GM12864 (cell line): ENCODE results near the gene SPATA6L.

ENCODE experiments used
- DNase-seq: peaks from one replicate; pipeline ENCODE4 v3.0.0-alpha.2; 2011; ENCODE audit warnings: low read depth
- H3K4me3 ChIP-seq: 2 replicates; pipeline ENCODE4 v1.5.1; 2011; ENCODE audit warnings: mild to moderate bottlenecking, low read depth, low read length, control low read depth
- TF ChIP-seq, protein P1 (sequence below): IDR thresholded peaks from 2 replicates; pipeline ENCODE4 v1.5.1; 2011; ENCODE audit warnings: low read depth, mild to moderate bottlenecking, moderate library complexity, low read length, control low read depth, inconsistent platforms; ENCODE audit errors: missing control alignments

Gene SPATA6L

DNA sequence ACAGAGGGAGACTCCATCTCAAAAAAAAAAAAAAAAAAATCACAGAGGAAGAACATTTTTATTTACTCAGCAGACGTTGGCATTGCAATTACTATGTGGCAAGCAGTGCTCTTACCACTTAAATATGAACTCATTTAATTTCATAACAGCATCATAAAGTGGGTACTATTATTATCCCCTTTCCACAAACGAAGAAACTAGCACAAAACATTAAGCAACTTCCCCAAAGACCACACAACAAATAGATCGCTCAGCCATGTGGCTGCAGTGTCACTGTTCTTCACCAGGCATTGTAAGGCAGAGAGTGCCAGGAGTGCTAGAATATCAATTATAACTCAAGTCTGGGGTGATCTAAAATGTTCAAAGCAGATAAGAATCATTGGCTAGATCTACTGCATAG is 74.0 kb downstream of the SPATA6L start:
- TF ChIP-seq, protein P1, sequence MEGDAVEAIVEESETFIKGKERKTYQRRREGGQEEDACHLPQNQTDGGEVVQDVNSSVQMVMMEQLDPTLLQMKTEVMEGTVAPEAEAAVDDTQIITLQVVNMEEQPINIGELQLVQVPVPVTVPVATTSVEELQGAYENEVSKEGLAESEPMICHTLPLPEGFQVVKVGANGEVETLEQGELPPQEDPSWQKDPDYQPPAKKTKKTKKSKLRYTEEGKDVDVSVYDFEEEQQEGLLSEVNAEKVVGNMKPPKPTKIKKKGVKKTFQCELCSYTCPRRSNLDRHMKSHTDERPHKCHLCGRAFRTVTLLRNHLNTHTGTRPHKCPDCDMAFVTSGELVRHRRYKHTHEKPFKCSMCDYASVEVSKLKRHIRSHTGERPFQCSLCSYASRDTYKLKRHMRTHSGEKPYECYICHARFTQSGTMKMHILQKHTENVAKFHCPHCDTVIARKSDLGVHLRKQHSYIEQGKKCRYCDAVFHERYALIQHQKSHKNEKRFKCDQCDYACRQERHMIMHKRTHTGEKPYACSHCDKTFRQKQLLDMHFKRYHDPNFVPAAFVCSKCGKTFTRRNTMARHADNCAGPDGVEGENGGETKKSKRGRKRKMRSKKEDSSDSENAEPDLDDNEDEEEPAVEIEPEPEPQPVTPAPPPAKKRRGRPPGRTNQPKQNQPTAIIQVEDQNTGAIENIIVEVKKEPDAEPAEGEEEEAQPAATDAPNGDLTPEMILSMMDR, result no peak
- H3K4me3 ChIP-seq, result no peak overlapping the region
- no peak for DNase-seq

DNA sequence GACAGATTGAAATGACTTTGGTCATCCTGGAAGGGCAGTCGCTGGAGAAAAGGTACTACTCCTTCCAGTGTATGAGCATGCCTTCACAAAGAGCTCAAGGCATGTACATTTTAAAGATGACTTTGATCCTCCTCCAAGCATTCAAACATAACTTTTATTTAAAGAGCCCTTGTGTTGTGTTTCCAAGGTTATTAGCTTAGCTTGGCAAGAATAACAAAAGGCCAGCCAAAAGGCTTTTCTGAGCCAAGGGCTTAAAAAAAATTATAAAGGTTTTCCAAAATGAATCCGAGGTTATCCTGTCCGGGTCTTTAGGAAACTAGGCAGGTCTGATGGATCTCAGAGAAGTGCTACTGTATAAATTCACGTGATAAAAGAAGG is 75.2 kb downstream of the SPATA6L start:
- TF ChIP-seq, protein P1, result no peak
- no peak for DNase-seq
- no peak overlapping the region for H3K4me3 ChIP-seq

DNA sequence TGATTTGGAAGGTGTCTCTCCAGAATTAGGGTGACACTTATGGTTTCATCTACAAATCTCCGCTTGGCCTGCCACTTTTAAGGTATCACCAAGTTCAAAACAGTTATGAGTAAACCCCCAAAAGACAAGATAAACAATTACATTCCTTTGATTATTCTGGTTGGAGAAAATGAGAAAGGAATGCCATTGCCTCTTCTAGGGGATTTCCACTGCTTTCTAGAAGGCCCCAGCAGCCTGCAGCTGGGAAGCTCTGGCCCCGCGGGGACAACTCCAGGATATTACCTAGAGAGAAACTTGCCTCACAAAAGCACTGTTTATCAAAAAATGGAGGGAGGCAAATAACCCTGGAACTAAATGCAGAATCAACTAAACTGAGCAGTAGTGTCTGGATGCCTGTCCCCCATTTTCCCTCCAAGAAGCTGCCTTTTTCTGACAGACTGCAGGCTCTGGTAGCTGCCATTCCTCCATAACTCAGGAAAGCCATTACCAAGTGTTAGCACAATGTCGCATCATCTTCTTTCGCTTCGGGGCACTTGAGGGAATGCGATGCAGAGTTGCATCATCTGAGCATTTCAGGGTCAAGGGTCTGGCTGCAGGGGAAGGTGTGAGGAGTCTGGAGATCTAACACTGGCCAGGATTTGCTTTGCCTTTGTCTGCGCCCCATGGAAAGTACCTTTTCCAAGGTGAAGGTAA is 75.7 kb downstream of the SPATA6L start:
- DNase-seq, result no peak
- H3K4me3 ChIP-seq, result no peak overlapping the region
- TF ChIP-seq, protein P1, result no peak

DNA sequence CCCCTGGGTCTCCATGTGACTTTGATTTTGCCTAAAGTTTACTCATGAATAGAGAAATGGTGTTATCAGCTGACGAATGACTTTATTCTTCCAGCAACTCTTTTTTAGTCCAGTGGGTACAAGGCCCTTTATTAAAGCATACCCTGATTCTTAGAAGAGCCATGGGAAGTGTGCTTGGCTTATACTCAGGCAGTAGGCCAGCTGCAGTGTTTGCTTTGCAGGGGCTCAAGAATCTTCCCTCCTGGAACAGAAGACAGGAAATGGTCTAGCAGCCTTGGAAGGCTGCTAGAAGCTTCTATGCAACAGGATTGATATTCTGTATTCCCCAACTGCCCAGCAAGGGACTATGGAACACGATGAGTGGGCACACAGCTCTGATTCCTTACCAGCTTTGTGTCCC is 77.6 kb downstream of the SPATA6L start:
- H3K4me3 ChIP-seq, result no peak overlapping the region
- no peak for DNase-seq
- TF ChIP-seq, protein P1, result no peak

DNA sequence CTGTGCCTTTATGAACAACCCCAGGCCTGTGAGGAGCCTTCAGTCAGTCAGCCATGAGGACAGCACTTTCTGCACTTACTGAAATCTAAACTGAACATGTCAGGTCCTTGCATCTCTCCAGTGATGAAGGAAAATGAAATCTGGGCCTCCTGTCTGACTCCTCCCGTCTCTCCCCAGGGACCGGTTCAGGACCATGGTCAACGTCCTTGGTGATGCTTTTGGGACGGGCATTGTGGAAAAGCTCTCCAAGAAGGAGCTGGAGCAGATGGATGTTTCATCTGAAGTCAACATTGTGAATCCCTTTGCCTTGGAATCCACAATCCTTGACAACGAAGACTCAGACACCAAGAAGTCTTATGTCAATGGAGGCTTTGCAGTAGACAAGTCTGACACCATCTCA is 81.1 kb downstream of the SPATA6L start:
- no peak for DNase-seq
- TF ChIP-seq, protein P1, result no peak
- no peak overlapping the region for H3K4me3 ChIP-seq

DNA sequence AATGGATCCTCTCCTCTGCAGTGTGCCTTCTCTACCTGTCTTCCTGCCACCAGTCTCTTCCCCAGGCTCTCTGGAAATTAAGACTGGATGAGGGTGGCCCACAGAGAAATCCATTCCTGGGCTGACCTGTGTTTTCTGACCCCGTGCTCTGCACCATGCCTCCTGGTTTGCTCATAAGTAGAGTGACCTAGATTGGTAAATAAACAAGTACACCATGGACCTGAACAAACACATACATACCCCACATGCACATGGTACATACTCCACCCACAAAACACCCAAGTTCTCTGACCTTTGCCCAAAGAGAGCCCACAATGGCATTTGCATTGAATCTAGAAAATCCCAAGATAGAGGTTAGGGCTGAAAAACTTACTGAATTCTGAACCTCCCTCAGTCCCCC is 81.6 kb downstream of the SPATA6L start:
- DNase-seq, result no peak
- H3K4me3 ChIP-seq, result no peak overlapping the region
- TF ChIP-seq, protein P1, result no peak

DNA sequence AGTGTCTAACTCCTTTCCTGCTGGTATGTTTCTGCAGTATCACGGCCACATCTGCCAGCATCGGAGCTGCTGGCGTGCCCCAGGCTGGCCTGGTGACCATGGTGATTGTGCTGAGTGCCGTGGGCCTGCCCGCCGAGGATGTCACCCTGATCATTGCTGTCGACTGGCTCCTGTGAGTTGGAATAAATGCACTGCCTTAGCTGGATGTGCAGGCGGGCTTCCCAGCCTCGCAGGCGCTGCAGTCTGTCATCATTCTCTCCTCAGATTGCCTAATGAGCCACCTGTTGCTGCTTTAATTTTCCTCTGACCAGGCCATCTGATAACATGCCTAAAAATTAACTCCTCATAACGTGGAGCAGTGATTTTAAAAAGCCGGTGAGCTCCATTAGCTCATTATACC is 83.3 kb downstream of the SPATA6L start:
- H3K4me3 ChIP-seq, result no peak overlapping the region
- DNase-seq, result no peak
- TF ChIP-seq, protein P1, result no peak
